ENCODE measurements around the gene SYNGR4.

Gene SYNGR4

DNA sequence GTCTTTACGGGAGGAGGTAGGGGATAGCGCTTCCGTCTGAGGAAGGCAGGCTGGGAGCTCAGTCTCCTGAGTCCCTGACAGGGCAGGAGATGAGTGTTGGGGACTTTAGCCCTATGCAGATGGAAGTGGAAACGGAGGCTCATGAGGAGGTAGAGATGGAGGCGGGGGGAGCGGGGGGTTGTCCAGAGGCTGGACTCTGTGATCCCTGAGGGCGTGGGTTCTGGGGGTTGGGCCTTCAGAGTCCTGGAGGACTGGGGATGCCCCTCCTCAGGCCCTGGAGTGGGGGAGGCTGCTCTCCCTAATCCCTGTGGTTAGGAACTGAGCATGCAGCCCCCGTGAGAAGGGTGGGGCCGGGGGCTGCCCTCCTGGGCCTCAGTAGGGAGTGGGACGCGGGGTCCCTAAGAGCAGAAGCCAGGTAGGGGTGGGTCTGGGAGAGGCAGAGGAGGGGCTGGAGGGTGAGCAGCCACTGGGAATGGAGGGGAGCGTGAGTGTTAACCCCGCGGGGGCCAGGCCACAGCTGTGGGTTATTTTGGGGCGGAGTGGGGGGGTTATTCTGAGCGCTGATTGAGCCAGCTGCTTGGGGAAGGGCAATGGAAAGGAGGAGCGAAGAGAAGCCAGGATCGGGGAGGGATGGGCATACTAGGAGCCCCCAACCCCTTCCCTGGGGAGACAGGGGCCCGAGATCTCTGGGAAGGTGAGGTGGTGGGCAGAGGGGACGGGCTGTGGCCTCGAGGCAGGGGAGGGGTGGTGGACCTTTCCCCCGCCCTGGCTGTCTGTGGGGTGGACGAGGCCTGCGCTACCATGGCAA, 32.1 kb downstream of the SYNGR4 start:
- DNase-seq (ENCODE audit: low read depth) = no peak

- DNase-seq (ENCODE audit: low read depth) = no peak
Measured at GRCh38 chr19:48396824-48397176, 32.6 kb downstream of the SYNGR4 start.

GRCh38 chr19:48397263-48398101, 33.3 kb downstream of the SYNGR4 start:
- DNase-seq (ENCODE audit: low read depth) = no peak

DNA sequence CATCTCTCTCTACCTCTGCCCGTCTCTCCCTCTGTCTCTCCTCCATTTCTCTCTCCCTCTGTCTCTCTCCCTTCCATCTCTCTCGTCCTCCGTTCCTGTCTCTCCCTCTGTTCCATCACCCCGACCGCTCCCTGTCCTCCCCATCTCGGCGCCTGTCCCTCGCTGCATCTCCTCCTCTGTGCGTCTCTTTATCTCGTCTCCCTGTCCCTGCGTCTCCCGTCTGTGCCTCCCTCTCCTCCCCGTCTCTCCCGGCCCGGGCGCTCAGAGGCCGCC, 33.9 kb downstream of the SYNGR4 start:
- DNase-seq (ENCODE audit: low read depth) = no peak

GRCh38 chr19:48398375-48399235, 34.4 kb downstream of the SYNGR4 start:
- peak; percentile 73 for DNase-seq (ENCODE audit: low read depth)

- no peak for DNase-seq (ENCODE audit: low read depth)
Measured at GRCh38 chr19:48400018-48400742, 36.0 kb downstream of the SYNGR4 start.

DNA sequence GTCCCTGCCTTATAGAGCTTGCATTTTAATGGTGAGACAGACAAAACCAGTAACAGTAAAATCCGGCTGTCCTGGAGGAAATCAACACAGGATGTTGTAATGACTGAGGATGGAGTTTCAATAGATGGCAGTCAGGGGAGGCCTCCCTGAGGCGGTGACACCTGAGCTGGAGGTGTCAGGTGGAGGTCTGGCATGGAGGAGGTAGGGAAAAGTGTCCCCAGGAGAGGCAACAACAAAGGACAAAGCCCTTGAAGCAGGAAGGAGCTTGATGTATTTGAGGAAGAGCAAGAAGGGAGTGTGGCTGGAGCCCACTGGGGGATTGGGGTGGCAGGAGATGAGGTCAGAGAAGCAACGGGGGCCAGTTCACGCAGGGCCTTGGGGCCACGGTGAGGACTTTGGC, 37.1 kb downstream of the SYNGR4 start:
- DNase-seq (ENCODE audit: low read depth) = no peak

DNA sequence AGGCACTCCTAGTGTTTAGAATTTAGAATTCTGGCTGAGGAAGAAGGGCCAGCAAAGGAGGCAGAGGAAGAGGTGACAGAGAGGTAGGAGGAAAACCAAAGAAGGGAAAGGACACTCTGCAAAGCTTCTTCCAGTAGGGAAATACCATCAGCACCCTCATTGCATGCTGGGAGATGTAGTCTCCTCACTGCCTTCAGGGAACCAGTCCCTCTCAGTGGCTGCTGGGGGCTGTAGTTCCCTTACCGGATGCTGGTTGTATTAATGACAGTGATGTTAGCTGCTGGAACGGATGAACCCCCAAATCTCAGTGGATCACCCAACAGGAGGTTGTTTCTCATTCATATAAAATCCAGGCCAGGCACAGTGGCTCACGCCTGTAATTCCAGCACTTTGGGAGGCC, 39.4 kb downstream of the SYNGR4 start:
- DNase-seq (ENCODE audit: low read depth) = no peak

DNA sequence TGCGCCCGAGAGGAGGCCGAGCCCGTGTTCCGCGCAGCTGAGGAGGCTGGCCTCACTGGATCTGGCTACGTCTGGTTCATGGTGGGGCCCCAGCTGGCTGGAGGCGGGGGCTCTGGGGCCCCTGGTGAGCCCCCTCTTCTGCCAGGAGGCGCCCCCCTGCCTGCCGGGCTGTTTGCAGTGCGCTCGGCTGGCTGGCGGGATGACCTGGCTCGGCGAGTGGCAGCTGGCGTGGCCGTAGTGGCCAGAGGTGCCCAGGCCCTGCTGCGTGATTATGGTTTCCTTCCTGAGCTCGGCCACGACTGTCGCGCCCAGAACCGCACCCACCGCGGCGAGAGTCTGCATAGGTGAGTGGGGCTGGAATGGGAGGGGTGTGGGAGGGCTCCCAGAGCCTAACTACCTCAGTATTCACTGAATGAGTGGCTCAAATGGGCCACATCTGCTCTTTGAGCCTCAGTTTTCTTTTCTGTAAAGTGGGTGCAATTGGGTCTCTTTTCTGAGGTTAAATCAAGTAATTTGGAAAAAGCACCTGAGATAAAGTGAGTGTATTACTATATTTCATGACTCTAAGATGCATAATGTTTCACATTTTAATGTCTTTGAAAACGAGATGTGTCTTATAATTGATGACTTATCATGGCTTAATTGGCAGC, 41.0 kb downstream of the SYNGR4 start:
- DNase-seq (ENCODE audit: low read depth) = no peak

DNA sequence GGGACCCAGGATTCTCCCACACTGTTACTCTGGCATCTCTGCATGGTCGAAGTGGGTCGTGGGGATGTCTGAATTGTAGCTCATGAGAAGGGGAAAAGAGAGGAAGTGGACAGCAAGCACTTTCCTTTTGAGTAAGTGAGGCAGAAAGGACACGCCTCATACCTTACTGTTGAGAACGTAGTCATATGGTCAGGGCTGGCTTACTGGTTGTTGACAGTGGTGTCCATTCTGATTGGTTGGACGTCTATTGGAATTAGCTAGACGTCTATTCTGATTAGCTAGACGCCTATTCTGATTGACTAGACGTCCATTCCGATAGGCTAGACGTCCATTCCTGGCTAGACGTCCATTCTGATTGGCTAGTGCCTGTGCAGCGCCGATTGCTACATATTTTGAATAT, 41.7 kb downstream of the SYNGR4 start:
- DNase-seq (ENCODE audit: low read depth) = no peak

- DNase-seq (ENCODE audit: low read depth) = no peak
Measured at GRCh38 chr19:48413879-48414587, 49.9 kb downstream of the SYNGR4 start.

GRCh38 chr19:48415395-48415794, 51.2 kb downstream of the SYNGR4 start:
- DNase-seq (ENCODE audit: low read depth) = peak; percentile 32

DNA sequence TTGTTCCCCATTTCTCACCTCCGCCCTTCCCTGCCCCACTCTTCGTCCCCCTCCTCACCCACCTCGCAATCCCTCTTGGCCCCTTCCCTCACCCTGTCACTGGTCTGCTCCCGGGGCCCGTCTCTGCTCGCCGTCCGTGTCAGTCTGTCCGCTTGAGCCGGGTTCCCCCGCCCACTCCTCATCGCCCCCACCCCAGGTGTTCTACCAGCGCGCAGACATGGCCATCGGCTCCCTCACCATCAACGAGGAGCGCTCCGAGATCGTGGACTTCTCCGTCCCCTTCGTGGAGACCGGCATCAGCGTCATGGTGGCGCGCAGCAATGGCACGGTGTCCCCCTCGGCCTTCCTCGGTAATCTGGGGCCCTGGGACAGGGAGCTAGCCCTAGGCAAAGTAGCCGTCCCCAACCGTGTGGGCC, 51.6 kb downstream of the SYNGR4 start:
- DNase-seq (ENCODE audit: low read depth) = no peak

GRCh38 chr19:48417421-48417820, 53.3 kb downstream of the SYNGR4 start:
- DNase-seq (ENCODE audit: low read depth) = no peak

- DNase-seq (ENCODE audit: low read depth) = no peak
Measured at GRCh38 chr19:48418317-48419064, 54.3 kb downstream of the SYNGR4 start.

- peak; percentile 58 for DNase-seq (ENCODE audit: low read depth)
Measured at GRCh38 chr19:48419158-48419920, 55.2 kb downstream of the SYNGR4 start.

GRCh38 chr19:48421548-48421947, 57.4 kb downstream of the SYNGR4 start:
- DNase-seq (ENCODE audit: low read depth) = no peak

GRCh38 chr19:48424694-48425219, 60.6 kb downstream of the SYNGR4 start:
- DNase-seq (ENCODE audit: low read depth) = no peak

Data from stimulated activated CD8-positive, alpha-beta memory T cell treated with anti-CD3 and anti-CD28 coated beads, Interleukin-12 subunit alpha, Interleukin-12 subunit beta, amount 100 ng/mL, for 4 hours (primary cell).